ENCODE measurements around the gene IGLL5. TPM values are rescaled to one million over a fixed set of nuclear protein-coding genes. Genes with fewer than 3 reads are reported as not detected.

Gene IGLL5
- total and polyA plus RNA-seq, 2 experiments from 2014 or later = not detected

- H3K27ac ChIP-seq = no peak overlapping the region
- no peak overlapping the region for H3K4me3 ChIP-seq
- H3K27me3 ChIP-seq (replicated peaks; ENCODE audit: insufficient read depth) = peaks cover 20% of the 10 kb centered on the region
- no peaks in the 10 kb centered on the region for H3K79me2 ChIP-seq (ENCODE audit: insufficient read depth)
- H3K9me2 ChIP-seq (ENCODE audit: insufficient read depth) = no peaks in the 10 kb centered on the region
- in situ Hi-C loops (cut with MboI) = no loop called here
- H3K36me3 ChIP-seq (ENCODE audit: low read depth) = no peaks in the 10 kb centered on the region
- DNase-seq = peak; percentile 43
- 9 to 10% methylated on average over 8 of the region's 8 CpGs for WGBS, 2 experiments (ENCODE audit: low coverage in 1 of 2, low lambda C conversion rate in 2 of 2, missing lambda C conversion rate in 2 of 2)
- no peak overlapping the region for H3K9ac ChIP-seq
- H3K4me1 ChIP-seq (ENCODE audit: insufficient read depth) = no peaks in the 10 kb centered on the region
- TF ChIP-seq EZH2phosphoT487 (IDR thresholded peaks at IDR 0.05; ENCODE audit: insufficient read depth, low read depth) (no peak), EZH2 (IDR thresholded peaks at IDR 0.05; ENCODE audit: insufficient read depth, poor library complexity, severe bottlenecking) (no peak)
- H2AFZ ChIP-seq = no peak overlapping the region
- H3K9me3 ChIP-seq (ENCODE audit: low read depth) = no peaks in the 10 kb centered on the region
- no peak overlapping the region for H3K4me2 ChIP-seq (ENCODE audit: unreplicated experiment)
- H4K20me1 ChIP-seq (ENCODE audit: insufficient read depth) = no peaks in the 10 kb centered on the region
- H3F3A ChIP-seq (ENCODE audit: insufficient read depth) = no peaks in the 10 kb centered on the region
Observed at GRCh38 chr22:22866381-22867111, 21.1 kb upstream of the IGLL5 start.

- Histone ChIP-seq H2AFZ (no peak overlapping the region), H3K36me3 (ENCODE audit: low read depth) (no peaks in the 10 kb centered on the region), H3F3A (ENCODE audit: insufficient read depth) (no peaks in the 10 kb centered on the region), H3K27ac (no peak overlapping the region), H3K4me3 (no peak overlapping the region), H3K79me2 (ENCODE audit: insufficient read depth) (no peaks in the 10 kb centered on the region), H3K27me3 (replicated peaks; ENCODE audit: insufficient read depth) (peaks cover 15% of the 10 kb centered on the region), H3K9me3 (ENCODE audit: low read depth) (no peaks in the 10 kb centered on the region), H3K9me2 (ENCODE audit: insufficient read depth) (no peaks in the 10 kb centered on the region), H3K4me2 (ENCODE audit: unreplicated experiment) (no peak overlapping the region), H4K20me1 (ENCODE audit: insufficient read depth) (no peaks in the 10 kb centered on the region), H3K9ac (no peak overlapping the region), H3K4me1 (ENCODE audit: insufficient read depth) (no peaks in the 10 kb centered on the region)
- no peak for TF ChIP-seq EZH2 (IDR thresholded peaks at IDR 0.05; ENCODE audit: insufficient read depth, poor library complexity, severe bottlenecking)
- TF ChIP-seq EZH2phosphoT487 (IDR thresholded peaks at IDR 0.05; ENCODE audit: insufficient read depth, low read depth) = no peak
- in situ Hi-C loops (cut with MboI) = no loop called here
- WGBS, 2 experiments (ENCODE audit: low coverage in 1 of 2, low lambda C conversion rate in 2 of 2, missing lambda C conversion rate in 2 of 2) = 28 to 33% methylated on average over 6 of the region's 6 CpGs
- no peak for DNase-seq
Observed at GRCh38 chr22:22867996-22868715, 19.5 kb upstream of the IGLL5 start.

- H4K20me1 ChIP-seq (ENCODE audit: insufficient read depth) = no peaks in the 10 kb centered on the region
- no peaks in the 10 kb centered on the region for H3K4me1 ChIP-seq (ENCODE audit: insufficient read depth)
- H3K4me2 ChIP-seq (ENCODE audit: unreplicated experiment) = no peak overlapping the region
- H3F3A ChIP-seq (ENCODE audit: insufficient read depth) = no peaks in the 10 kb centered on the region
- TF ChIP-seq EZH2phosphoT487 (IDR thresholded peaks at IDR 0.05; ENCODE audit: insufficient read depth, low read depth) (no peak), EZH2 (IDR thresholded peaks at IDR 0.05; ENCODE audit: insufficient read depth, poor library complexity, severe bottlenecking) (no peak)
- no peaks in the 10 kb centered on the region for H3K36me3 ChIP-seq (ENCODE audit: low read depth)
- no peak overlapping the region for H3K27ac ChIP-seq
- no peaks in the 10 kb centered on the region for H3K9me3 ChIP-seq (ENCODE audit: low read depth)
- peak; percentile 9 for DNase-seq
- in situ Hi-C loops (cut with MboI) = no loop called here
- 35 to 37% methylated on average over 8 of the region's 8 CpGs for WGBS, 2 experiments (ENCODE audit: low coverage in 1 of 2, low lambda C conversion rate in 2 of 2, missing lambda C conversion rate in 2 of 2)
- H3K9me2 ChIP-seq (ENCODE audit: insufficient read depth) = no peaks in the 10 kb centered on the region
- peaks cover 4% of the 10 kb centered on the region for H3K27me3 ChIP-seq (replicated peaks; ENCODE audit: insufficient read depth)
- H3K9ac ChIP-seq = no peak overlapping the region
- H3K79me2 ChIP-seq (ENCODE audit: insufficient read depth) = no peaks in the 10 kb centered on the region
- H3K4me3 ChIP-seq = no peak overlapping the region
- no peak overlapping the region for H2AFZ ChIP-seq
Observed at GRCh38 chr22:22870577-22871404, 16.8 kb upstream of the IGLL5 start.

- H3K4me1 ChIP-seq (ENCODE audit: insufficient read depth) = no peaks in the 10 kb centered on the region
- H3K9me3 ChIP-seq (ENCODE audit: low read depth) = no peaks in the 10 kb centered on the region
- H3K36me3 ChIP-seq (ENCODE audit: low read depth) = no peaks in the 10 kb centered on the region
- no peak overlapping the region for H3K9ac ChIP-seq
- no peaks in the 10 kb centered on the region for H3K9me2 ChIP-seq (ENCODE audit: insufficient read depth)
- H3K79me2 ChIP-seq (ENCODE audit: insufficient read depth) = no peaks in the 10 kb centered on the region
- no peaks in the 10 kb centered on the region for H3F3A ChIP-seq (ENCODE audit: insufficient read depth)
- peaks cover 4% of the 10 kb centered on the region for H3K27me3 ChIP-seq (replicated peaks; ENCODE audit: insufficient read depth)
- no peak overlapping the region for H2AFZ ChIP-seq
- no peak overlapping the region for H3K4me3 ChIP-seq
- WGBS, 2 experiments (ENCODE audit: low coverage in 1 of 2, low lambda C conversion rate in 2 of 2, missing lambda C conversion rate in 2 of 2) = 40 to 41% methylated on average over 10 of the region's 10 CpGs
- H4K20me1 ChIP-seq (ENCODE audit: insufficient read depth) = no peaks in the 10 kb centered on the region
- no peak overlapping the region for H3K27ac ChIP-seq
- TF ChIP-seq EZH2phosphoT487 (IDR thresholded peaks at IDR 0.05; ENCODE audit: insufficient read depth, low read depth) = no peak
- no peak for TF ChIP-seq EZH2 (IDR thresholded peaks at IDR 0.05; ENCODE audit: insufficient read depth, poor library complexity, severe bottlenecking)
- no peak overlapping the region for H3K4me2 ChIP-seq (ENCODE audit: unreplicated experiment)
- in situ Hi-C loops (cut with MboI) = no loop called here
- no peak for DNase-seq
Observed at GRCh38 chr22:22871536-22872278, 15.9 kb upstream of the IGLL5 start.
